ENCODE measurements around the gene ARRDC4.
"Not testable (repeated sequence)": the region's sequence is repeated elsewhere in the genome, so short reads cannot be mapped to it uniquely, and the experiment has no call there.

The ARRDC4 gene

GRCh38 chr15:97966924-97967620 lies 6.6 kb downstream of the ARRDC4 start:
- DNase-seq (ENCODE audit: low spot score): no peak

GRCh38 chr15:97967881-97968280 lies 7.4 kb downstream of the ARRDC4 start:
- DNase-seq (ENCODE audit: low spot score): no peak

GRCh38 chr15:97968380-97968779 lies 7.9 kb downstream of the ARRDC4 start:
- DNase-seq (ENCODE audit: low spot score): no peak

- DNase-seq (ENCODE audit: low spot score): no peak
Measured at GRCh38 chr15:97972366-97972765, 11.9 kb downstream of the ARRDC4 start.

GRCh38 chr15:97976129-97976528 lies 15.6 kb downstream of the ARRDC4 start:
- no peak for DNase-seq (ENCODE audit: low spot score)

- DNase-seq (ENCODE audit: low spot score): no peak
Measured at GRCh38 chr15:97976766-97977503, 16.4 kb downstream of the ARRDC4 start.

- DNase-seq (ENCODE audit: low spot score): no peak
Measured at GRCh38 chr15:97977734-97978133, 17.2 kb downstream of the ARRDC4 start.

- no peak for DNase-seq (ENCODE audit: low spot score)
Measured at GRCh38 chr15:97978401-97979139, 18.1 kb downstream of the ARRDC4 start.

- DNase-seq (ENCODE audit: low spot score): no peak
Measured at GRCh38 chr15:97979140-97979520, 18.6 kb downstream of the ARRDC4 start.

GRCh38 chr15:97981058-97981457 lies 20.6 kb downstream of the ARRDC4 start:
- DNase-seq (ENCODE audit: low spot score): no peak

- DNase-seq (ENCODE audit: low spot score): no peak
Measured at GRCh38 chr15:97981758-97982157, 21.3 kb downstream of the ARRDC4 start.

GRCh38 chr15:97984157-97984556 lies 23.7 kb downstream of the ARRDC4 start:
- DNase-seq (ENCODE audit: low spot score): no peak

- not testable (repeated sequence) for DNase-seq (ENCODE audit: low spot score)
Measured at GRCh38 chr15:97985979-97986378, 25.5 kb downstream of the ARRDC4 start.

- no peak for DNase-seq (ENCODE audit: low spot score)
Measured at GRCh38 chr15:97986781-97987180, 26.3 kb downstream of the ARRDC4 start.

- DNase-seq (ENCODE audit: low spot score): no peak
Measured at GRCh38 chr15:97989299-97989698, 28.8 kb downstream of the ARRDC4 start.

- DNase-seq (ENCODE audit: low spot score): no peak
Measured at GRCh38 chr15:97991972-97992541, 31.6 kb downstream of the ARRDC4 start.

GRCh38 chr15:97992823-97993222 lies 32.3 kb downstream of the ARRDC4 start:
- no peak for DNase-seq (ENCODE audit: low spot score)

GRCh38 chr15:97993310-97993738 lies 32.8 kb downstream of the ARRDC4 start:
- no peak for DNase-seq (ENCODE audit: low spot score)

- DNase-seq (ENCODE audit: low spot score): no peak
Measured at GRCh38 chr15:97994236-97994635, 33.7 kb downstream of the ARRDC4 start.

- no peak for DNase-seq (ENCODE audit: low spot score)
Measured at GRCh38 chr15:97995192-97995591, 34.7 kb downstream of the ARRDC4 start.

GRCh38 chr15:97995881-97996603 lies 35.5 kb downstream of the ARRDC4 start:
- DNase-seq (ENCODE audit: low spot score): no peak
